ENCODE results near the gene CITED4. TPM values are rescaled to one million over a fixed set of nuclear protein-coding genes. Genes with fewer than 3 reads are reported as not detected.
A peak's percentile ranks its signal among the peaks of the same experiment; 100 is the strongest.

The CITED4 gene
- total and polyA plus RNA-seq, 9 of the 15 experiments (the other 6 are each of a cell fraction or from before 2014, with no cell fraction given) = 0.11 to 1.2 (median 0.17) TPM; not detected in 2

GRCh38 chr1:40848530-40849189, 13.5 kb downstream of the CITED4 start:
- intact Hi-C loops (cut with micrococcal nuclease) = loop anchor here (1.0 to 5.0 kb wide), 2 partner anchors 104 to 706 kb away; no protein-coding TSS in a partner anchor
- Histone ChIP-seq H3K27me3 (ENCODE audit: control insufficient read depth in 2 of 2, insufficient read depth in 2 of 2, low read length in 2 of 2) (no peaks in the 10 kb centered on the region), H2AFZ (ENCODE audit: low read depth, low read length) (peak overlapping the region; percentile 40; the same call in 1 of the 2 replicates), H3K36me3 (ENCODE audit: control insufficient read depth, insufficient read depth, low read length) (no peaks in the 10 kb centered on the region), H3K9me1 (ENCODE audit: control insufficient read depth, insufficient read depth, low read length) (no peaks in the 10 kb centered on the region), H3K27ac (ENCODE audit: extremely low read depth, low read depth, low read length) (no peak overlapping the region), H4K20me1 (replicated peaks; ENCODE audit: control insufficient read depth, insufficient read depth, low read length) (no peaks in the 10 kb centered on the region), H3K9ac (ENCODE audit: insufficient read depth in 1 of 2, low read depth in 2 of 2, low read length in 2 of 2) (peak overlapping the region in 1 of 2 experiments; percentile 38; a peak in 1 of 4 replicates), H3K4me2 (ENCODE audit: insufficient read depth, low read length) (no peak overlapping the region), H3K4me1 (replicated peaks in 1 of 2; ENCODE audit: control insufficient read depth in 2 of 2, insufficient read depth in 2 of 2, low read length in 2 of 2) (peaks cover 10 to 25% of the 10 kb centered on the region in 2 experiments; a peak in 4 of 5 replicates), H3K79me2 (ENCODE audit: control insufficient read depth, insufficient read depth, low read length) (no peaks in the 10 kb centered on the region), H3K9me3 (replicated peaks; ENCODE audit: control insufficient read depth, insufficient read depth, low read depth, low read length) (no peaks in the 10 kb centered on the region), H3K4me3 (no peak overlapping the region)
- in situ Hi-C loops (cut with MboI) = no loop called here
- BruUV-seq (replicated peaks) = no TSS peak
- ATAC-seq = peak; percentile 86
- 29% methylated on average over 6 of the region's 6 CpGs for WGBS (ENCODE audit: insufficient coverage, low coverage, missing lambda C conversion rate)
- FAIRE-seq = peak; percentile 92
- POLR2A ChIA-PET = interaction anchor here (0.7 to 1.3 kb wide), 5 partner anchors 103 to 812 kb away, joined by 3 to 5 read pairs (median 3); no protein-coding TSS in a partner anchor
- CTCF ChIA-PET (ENCODE audit: low intra/inter-chr PET ratio) = interaction anchor here (0.6 to 5.6 kb wide), 14 partner anchors 75 to 904 kb away, joined by 3 to 120 read pairs (median 3); no protein-coding TSS in a partner anchor
- peak; percentile 71 to 86 (median 75) for DNase-seq (ENCODE audit: extremely low read depth in 1 of 4, low spot score in 3 of 4)
- TF ChIP-seq DEAF1 (CRISPR knock-in tag; IDR thresholded peaks at IDR 0.05) (peak; percentile 94), SP1 (CRISPR knock-in tag; IDR thresholded peaks at IDR 0.05) (0 out of 2 replicates have a peak, but pooled peaks have one; percentile 24), HEY1 (CRISPR knock-in tag; IDR thresholded peaks at IDR 0.05; ENCODE audit: borderline replicate concordance) (no peak), NFIC (IDR thresholded peaks at IDR 0.05) (0 out of 2 replicates have a peak, but pooled peaks have one; percentile 22), ZBTB8A (IDR thresholded peaks at IDR 0.05; ENCODE audit: partially characterized antibody) (no peak), ETV1 (tag; conservative IDR thresholded peaks at IDR 0.05; ENCODE audit: low read depth) (no peak), THRAP3 (IDR thresholded peaks at IDR 0.05; ENCODE audit: borderline replicate concordance) (no peak), CCNT2 (IDR thresholded peaks at IDR 0.05; ENCODE audit: borderline replicate concordance, extremely low read depth, insufficient read length, low read depth, low read length) (no peak), SNAPC5 (CRISPR knock-in tag; IDR thresholded peaks at IDR 0.05) (no peak), RB1 (IDR thresholded peaks at IDR 0.05; ENCODE audit: low read depth) (peak; percentile 86), ZFP36 (IDR thresholded peaks at IDR 0.05; ENCODE audit: low read depth, low read length, partially characterized antibody) (peak; percentile 30), KLF16 (IDR thresholded peaks at IDR 0.05) (peak; percentile 41; the same call in 1 of the 2 replicates), MBD1 (CRISPR knock-in tag; IDR thresholded peaks at IDR 0.05) (no peak), ZNF282 (CRISPR knock-in tag; IDR thresholded peaks at IDR 0.05) (no peak), ZNF764 (CRISPR knock-in tag; IDR thresholded peaks at IDR 0.05; ENCODE audit: low read depth) (0 out of 2 replicates have a peak, but pooled peaks have one; percentile 52), ASH1L (IDR thresholded peaks at IDR 0.05; ENCODE audit: borderline replicate concordance, low read depth, partially characterized antibody) (no peak), SOX6 (IDR thresholded peaks at IDR 0.05) (0 out of 2 replicates have a peak, but pooled peaks have one; percentile 25), JUND (IDR thresholded peaks at IDR 0.05; ENCODE audit: borderline replicate concordance, low read depth, low read length) (peak; percentile 39; the same call in 1 of the 2 replicates), JUND (tag; IDR thresholded peaks at IDR 0.05; ENCODE audit: borderline replicate concordance, low read depth, low read length) (no peak; the same call in 2 of the 3 replicates)

Measured in K562 (cell line).